Caco-2 (cell line): ENCODE results near the gene ATPAF2. TPM values are rescaled to one million over a fixed set of nuclear protein-coding genes. Genes with fewer than 3 reads are reported as not detected.

Source experiments
- BruUV-seq: library from RNA; stranded (reverse); fragments of 400-500 nt; replicated peaks from 2 replicates; lab custom pipeline; 2021; lab: Mats Ljungman, UMichigan
- CTCF ChIA-PET: fragments of 300-600 bp; sonication (Branson Sonifier 250); formaldehyde crosslinking; loops from one replicate; lab custom pipeline; 2022; ENCODE audit warnings: antibody characterized with exemption; lab: Charles Lee
- POLR2A ChIA-PET: fragments of 300-600 bp; sonication (Branson Sonifier 250); formaldehyde crosslinking; loops from one replicate; lab custom pipeline; 2022; ENCODE audit warnings: antibody characterized with exemption; lab: Charles Lee
- DNase-seq, 2 experiments: peaks; one replicate each; pipeline versions ENCODE4 v3.0.0 to v3.0.0-alpha.2; 2020 to 2022
- H3K27me3 ChIP-seq: replicated peaks from 2 replicates; pipeline ENCODE4 v1.6.0; 2011; ENCODE audit warnings: low read length; ENCODE audit not compliant: control insufficient read depth, insufficient read depth
- H3K36me3 ChIP-seq: 2 replicates; pipeline ENCODE4 v1.5.1; 2011; ENCODE audit warnings: low read length; ENCODE audit not compliant: control insufficient read depth, insufficient read depth
- H3K4me1 ChIP-seq: fragments of 250-450 bp; sonication (Bioruptor Pico); 2 replicates; pipeline ENCODE4 v1.5.1; 2020; ENCODE audit warnings: mild to moderate bottlenecking
- H3K4me3 ChIP-seq: 2 replicates; pipeline ENCODE4 v1.5.1; 2011; ENCODE audit warnings: low read depth, mild to moderate bottlenecking, control low read depth, low read length
- H3K9me3 ChIP-seq: fragments of 250-450 bp; sonication (Bioruptor Pico); 2 replicates; pipeline ENCODE4 v1.5.1; 2020; ENCODE audit warnings: mild to moderate bottlenecking, moderate library complexity
- H3K27ac Mint-ChIP-seq: one replicate; pipeline ENCODE4 v1.8.0; 2022; ENCODE audit warnings: mixed read lengths; ENCODE audit not compliant: unreplicated experiment
- H3K27me3 Mint-ChIP-seq: one replicate; pipeline ENCODE4 v1.8.0; 2022; ENCODE audit warnings: mixed read lengths; ENCODE audit not compliant: insufficient read depth, unreplicated experiment
- H3K36me3 Mint-ChIP-seq: one replicate; pipeline ENCODE4 v1.8.0; 2022; ENCODE audit warnings: mild to moderate bottlenecking, mixed read lengths; ENCODE audit not compliant: insufficient read depth, unreplicated experiment
- H3K4me1 Mint-ChIP-seq: one replicate; pipeline ENCODE4 v1.8.0; 2022; ENCODE audit warnings: low read depth, mixed read lengths; ENCODE audit not compliant: unreplicated experiment
- H3K4me3 Mint-ChIP-seq: one replicate; pipeline ENCODE4 v1.8.0; 2022; ENCODE audit warnings: mild to moderate bottlenecking, moderate library complexity, mixed read lengths; ENCODE audit not compliant: unreplicated experiment
- H3K9me3 Mint-ChIP-seq: one replicate; pipeline ENCODE4 v1.8.0; 2022; ENCODE audit warnings: mixed read lengths; ENCODE audit not compliant: unreplicated experiment
- intact Hi-C: fragments of 100-400 bp; cut with micrococcal nuclease; formaldehyde crosslinking; loops from one replicate; pipeline ENCODE4 v1.10.0; 2022; ENCODE audit not compliant: unreplicated experiment
- total RNA-seq: library from RNA; stranded (reverse); gene quantifications from 2 replicates; pipeline ENCODE4 v1.2.3, GENCODE V29; 2022
- TF ChIP-seq, protein P1 (sequence below), 2 experiments: fragments of 200-600 bp in 1 of 2; IDR thresholded peaks; 1 replicate in 1 of 2; 2 replicates in 1 of 2; pipeline versions ENCODE4 v1.5.1 to v1.8.0; 2011 to 2022; ENCODE audit warnings: antibody characterized with exemption in 1 of 2, control low read depth in 1 of 2, inconsistent platforms in 1 of 2, low read depth in 1 of 2, low read length in 1 of 2, mild to moderate bottlenecking in 1 of 2, moderate library complexity in 1 of 2; ENCODE audit not compliant: insufficient read depth in 1 of 2, severe bottlenecking in 1 of 2, unreplicated experiment in 1 of 2

Gene ATPAF2
- total RNA-seq, 1 experiment from 2014 or later, result 37.9 TPM

DNA sequence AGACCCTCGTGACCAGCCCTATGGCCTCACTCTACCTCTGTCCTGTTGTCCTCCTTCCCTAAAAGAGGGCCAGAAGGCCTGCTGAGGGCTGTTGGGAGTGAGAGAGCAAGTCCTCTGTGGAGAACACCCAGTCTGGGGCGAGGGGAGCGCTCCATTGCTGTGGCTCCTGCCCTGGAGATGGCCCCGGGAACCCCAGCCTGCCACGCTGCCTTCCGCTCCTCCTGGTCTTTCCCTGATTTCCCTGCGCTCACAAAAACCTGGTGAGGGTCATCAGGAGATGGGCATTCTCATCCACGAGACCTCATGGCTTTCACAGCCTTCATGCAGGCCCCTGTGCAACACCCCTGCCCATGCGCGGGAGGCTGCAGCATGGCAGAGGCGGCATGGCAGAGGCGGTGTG lies 45.1 kb downstream of the ATPAF2 start:
- Histone ChIP-seq H3K36me3 (no peaks in the 10 kb centered on the region), H3K27me3 (no peaks in the 10 kb centered on the region), H3K4me3 (no peak overlapping the region), H3K9me3 (no peaks in the 10 kb centered on the region), H3K4me1 (peaks cover 8% of the 10 kb centered on the region; the same call in 1 of the 2 replicates)
- ChIA-PET POLR2A (no interaction called here), CTCF (interaction anchor here (0.9 kb wide), 1 partner anchor 40 kb away, joined by 4 read pairs; no protein-coding TSS in a partner anchor)
- H3K9me3 Mint-ChIP-seq, result no peaks in the 10 kb centered on the region
- intact Hi-C loops, result no loop called here
- no peaks in the 10 kb centered on the region for H3K36me3 Mint-ChIP-seq
- H3K4me1 Mint-ChIP-seq, result peaks cover 7% of the 10 kb centered on the region
- no peak overlapping the region for H3K4me3 Mint-ChIP-seq
- DNase-seq, result no peak
- BruUV-seq, result no TSS peak
- H3K27ac Mint-ChIP-seq, result no peak overlapping the region
- TF ChIP-seq, protein P1, sequence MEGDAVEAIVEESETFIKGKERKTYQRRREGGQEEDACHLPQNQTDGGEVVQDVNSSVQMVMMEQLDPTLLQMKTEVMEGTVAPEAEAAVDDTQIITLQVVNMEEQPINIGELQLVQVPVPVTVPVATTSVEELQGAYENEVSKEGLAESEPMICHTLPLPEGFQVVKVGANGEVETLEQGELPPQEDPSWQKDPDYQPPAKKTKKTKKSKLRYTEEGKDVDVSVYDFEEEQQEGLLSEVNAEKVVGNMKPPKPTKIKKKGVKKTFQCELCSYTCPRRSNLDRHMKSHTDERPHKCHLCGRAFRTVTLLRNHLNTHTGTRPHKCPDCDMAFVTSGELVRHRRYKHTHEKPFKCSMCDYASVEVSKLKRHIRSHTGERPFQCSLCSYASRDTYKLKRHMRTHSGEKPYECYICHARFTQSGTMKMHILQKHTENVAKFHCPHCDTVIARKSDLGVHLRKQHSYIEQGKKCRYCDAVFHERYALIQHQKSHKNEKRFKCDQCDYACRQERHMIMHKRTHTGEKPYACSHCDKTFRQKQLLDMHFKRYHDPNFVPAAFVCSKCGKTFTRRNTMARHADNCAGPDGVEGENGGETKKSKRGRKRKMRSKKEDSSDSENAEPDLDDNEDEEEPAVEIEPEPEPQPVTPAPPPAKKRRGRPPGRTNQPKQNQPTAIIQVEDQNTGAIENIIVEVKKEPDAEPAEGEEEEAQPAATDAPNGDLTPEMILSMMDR (IDR thresholded peaks at IDR 0.05; ENCODE audit: insufficient read depth in 1 of 2, low read depth in 1 of 2, low read length in 1 of 2, severe bottlenecking in 1 of 2, unreplicated experiment in 1 of 2), result no peak
- no peaks in the 10 kb centered on the region for H3K27me3 Mint-ChIP-seq

GRCh38 chr17:17993366-17993765 lies 45.6 kb downstream of the ATPAF2 start:
- Mint-ChIP-seq H3K36me3 (no peaks in the 10 kb centered on the region), H3K27me3 (no peaks in the 10 kb centered on the region), H3K4me1 (peaks cover 7% of the 10 kb centered on the region), H3K4me3 (no peak overlapping the region), H3K9me3 (no peaks in the 10 kb centered on the region), H3K27ac (no peak overlapping the region)
- Histone ChIP-seq H3K4me3 (no peak overlapping the region), H3K27me3 (no peaks in the 10 kb centered on the region), H3K9me3 (no peaks in the 10 kb centered on the region), H3K36me3 (no peaks in the 10 kb centered on the region), H3K4me1 (peaks cover 8% of the 10 kb centered on the region; the same call in 1 of the 2 replicates)
- ChIA-PET POLR2A (no interaction called here), CTCF (no interaction called here)
- DNase-seq, result no peak
- intact Hi-C loops, result no loop called here
- BruUV-seq, result no TSS peak
- TF ChIP-seq, protein P1 (IDR thresholded peaks at IDR 0.05; ENCODE audit: insufficient read depth in 1 of 2, low read depth in 1 of 2, low read length in 1 of 2, severe bottlenecking in 1 of 2, unreplicated experiment in 1 of 2), result no peak

GRCh38 chr17:17990282-17990681 lies 48.7 kb downstream of the ATPAF2 start:
- Mint-ChIP-seq H3K9me3 (no peaks in the 10 kb centered on the region), H3K36me3 (no peaks in the 10 kb centered on the region), H3K4me3 (no peak overlapping the region), H3K4me1 (peaks cover 7% of the 10 kb centered on the region), H3K27me3 (no peaks in the 10 kb centered on the region), H3K27ac (peak overlapping the region; percentile 34)
- intact Hi-C loops, result no loop called here
- Histone ChIP-seq H3K36me3 (no peaks in the 10 kb centered on the region), H3K4me3 (no peak overlapping the region), H3K9me3 (no peaks in the 10 kb centered on the region), H3K27me3 (no peaks in the 10 kb centered on the region), H3K4me1 (peaks cover 8% of the 10 kb centered on the region; the same call in 1 of the 2 replicates)
- DNase-seq, result no peak
- BruUV-seq, result no TSS peak
- TF ChIP-seq, protein P1 (IDR thresholded peaks at IDR 0.05; ENCODE audit: insufficient read depth in 1 of 2, low read depth in 1 of 2, low read length in 1 of 2, severe bottlenecking in 1 of 2, unreplicated experiment in 1 of 2), result no peak
- ChIA-PET POLR2A (no interaction called here), CTCF (no interaction called here)
